H4 (cell line): Measurements from ENCODE around the gene DSCAML1. TPM values are rescaled to one million over a fixed set of nuclear protein-coding genes. Genes with fewer than 3 reads are reported as not detected.

Experiments
- DNase-seq: peaks from one replicate; pipeline ENCODE4 v3.0.0-alpha.2; 2015; ENCODE audit warnings: low spot score
- total RNA-seq: library from RNA; depleted of rRNA; stranded (reverse); fragments of >200 nt; shearing (Covaris generic); gene quantifications from 2 replicates; pipeline ENCODE4 v1.2.3, GENCODE V29; 2014

DSCAML1 gene
- total RNA-seq, 1 experiment from 2014 or later: not detected

GRCh38 chr11:117668321-117668751 is 128.7 kb downstream of the DSCAML1 start:
- DNase-seq: no peak

DNA sequence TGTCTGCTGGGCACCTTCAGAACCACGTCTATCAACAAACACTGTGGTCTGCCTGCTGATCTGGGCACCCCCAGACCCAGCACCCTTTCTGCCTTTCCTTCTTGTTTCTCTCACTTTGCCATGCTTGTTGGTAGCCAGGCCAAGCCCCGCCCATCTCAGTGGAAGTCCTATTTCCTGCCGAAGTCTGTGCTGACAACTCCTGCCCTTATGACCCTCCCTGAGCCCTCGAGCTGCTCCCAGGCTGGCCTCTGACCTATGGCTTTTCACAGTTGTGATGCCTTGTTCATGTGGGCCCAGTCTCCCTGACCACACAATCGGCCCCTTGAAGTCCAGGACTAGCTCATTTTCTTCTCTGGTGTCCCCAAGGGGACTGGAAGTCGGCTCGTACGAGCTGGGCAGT is 132.1 kb downstream of the DSCAML1 start:
- DNase-seq: no peak

- DNase-seq: no peak
Observed at GRCh38 chr11:117663821-117664220, 133.2 kb downstream of the DSCAML1 start.

- DNase-seq: no peak
Observed at GRCh38 chr11:117663414-117663813, 133.6 kb downstream of the DSCAML1 start.

DNA sequence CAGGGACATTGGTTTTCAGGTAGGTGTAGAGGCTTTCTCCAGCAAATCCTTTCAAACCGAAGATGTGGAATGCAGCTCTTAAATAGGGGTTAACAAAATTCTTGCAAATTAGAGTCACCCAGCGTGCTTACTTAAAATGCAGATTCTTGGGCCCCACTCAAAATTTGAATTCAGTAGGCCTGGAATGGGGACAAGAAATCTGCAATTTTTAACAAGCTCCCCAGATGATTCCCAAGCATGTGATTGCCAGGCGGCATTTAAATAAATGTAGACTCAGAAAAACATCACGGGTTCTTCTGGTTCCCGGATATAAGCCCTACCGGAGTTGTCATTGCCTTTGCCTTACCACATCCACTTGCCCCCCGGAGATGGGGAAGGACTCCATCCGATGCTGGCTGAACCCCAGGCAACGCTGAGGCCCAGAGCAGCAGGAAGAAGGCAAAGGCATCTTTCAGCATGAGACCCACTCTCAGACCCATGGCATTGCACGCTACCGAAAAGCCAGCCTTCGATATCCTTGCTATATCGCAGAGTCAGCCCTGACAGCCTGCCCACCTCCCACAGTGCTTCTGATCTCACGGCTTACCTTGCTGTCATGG is 134.2 kb downstream of the DSCAML1 start:
- no peak for DNase-seq

DNA sequence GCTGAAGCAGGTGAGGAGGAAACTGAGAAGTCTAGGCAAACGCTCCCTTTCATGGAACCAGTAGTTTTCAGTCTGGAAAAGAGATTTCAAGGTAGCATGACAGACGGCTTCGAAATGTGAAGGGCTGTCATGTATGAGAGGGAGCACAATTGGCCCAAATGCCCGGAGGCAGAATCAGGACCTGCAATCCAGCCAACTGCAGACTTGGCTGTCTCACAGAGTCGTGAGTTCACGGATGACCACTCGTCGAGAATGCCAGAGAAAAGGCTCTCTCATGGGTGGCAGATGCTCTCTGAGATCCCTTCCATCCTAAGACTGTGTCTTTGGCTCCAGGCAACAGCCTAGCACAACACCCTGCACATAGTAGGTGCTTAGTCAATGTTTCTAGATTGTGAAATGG is 134.8 kb downstream of the DSCAML1 start:
- DNase-seq: no peak

- DNase-seq: no peak
Observed at GRCh38 chr11:117658809-117659208, 138.2 kb downstream of the DSCAML1 start.

DNA sequence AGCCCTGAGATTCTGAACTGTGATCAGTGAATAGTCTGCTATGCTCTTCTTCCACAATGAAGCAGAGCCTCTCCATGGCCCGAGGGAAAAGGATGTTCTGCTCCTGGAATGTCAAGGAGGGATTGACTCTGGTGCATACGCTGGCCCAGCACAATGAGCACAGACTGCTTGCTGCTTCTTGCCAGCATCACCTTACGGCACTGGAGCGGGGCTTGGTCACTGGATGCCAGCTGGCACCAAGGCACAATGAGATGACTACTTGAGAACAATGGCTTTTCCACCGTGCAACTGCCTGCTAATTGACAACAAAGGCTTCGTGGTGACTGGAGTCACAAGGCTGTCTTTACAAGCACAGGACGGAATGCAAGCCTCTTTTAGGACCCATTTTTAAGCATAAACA is 139.2 kb downstream of the DSCAML1 start:
- no peak for DNase-seq

- DNase-seq: no peak
Observed at GRCh38 chr11:117654281-117655255, 142.4 kb downstream of the DSCAML1 start.

- DNase-seq: no peak
Observed at GRCh38 chr11:117652521-117652920, 144.5 kb downstream of the DSCAML1 start.

GRCh38 chr11:117649296-117650055 is 147.5 kb downstream of the DSCAML1 start:
- no peak for DNase-seq

DNA sequence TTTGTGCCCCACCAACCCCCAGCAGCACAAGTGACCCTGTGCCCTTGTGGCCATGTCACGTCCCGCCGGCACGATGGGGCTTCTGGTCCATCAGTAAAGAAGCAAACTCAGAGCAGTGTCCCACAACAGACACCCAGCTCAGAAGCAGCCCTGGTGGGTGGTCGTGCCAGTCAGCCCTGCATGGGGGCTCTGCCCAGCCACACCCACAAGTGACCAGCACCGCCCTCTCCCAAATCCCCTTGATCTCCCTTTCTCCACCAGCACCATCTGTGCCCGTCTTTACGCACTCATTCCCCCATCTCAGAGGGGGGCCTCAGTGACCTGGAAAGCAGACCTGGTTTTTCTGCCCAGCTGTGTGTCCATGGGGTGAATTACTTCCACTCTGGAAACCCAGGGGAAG is 149.1 kb downstream of the DSCAML1 start:
- no peak for DNase-seq

DNA sequence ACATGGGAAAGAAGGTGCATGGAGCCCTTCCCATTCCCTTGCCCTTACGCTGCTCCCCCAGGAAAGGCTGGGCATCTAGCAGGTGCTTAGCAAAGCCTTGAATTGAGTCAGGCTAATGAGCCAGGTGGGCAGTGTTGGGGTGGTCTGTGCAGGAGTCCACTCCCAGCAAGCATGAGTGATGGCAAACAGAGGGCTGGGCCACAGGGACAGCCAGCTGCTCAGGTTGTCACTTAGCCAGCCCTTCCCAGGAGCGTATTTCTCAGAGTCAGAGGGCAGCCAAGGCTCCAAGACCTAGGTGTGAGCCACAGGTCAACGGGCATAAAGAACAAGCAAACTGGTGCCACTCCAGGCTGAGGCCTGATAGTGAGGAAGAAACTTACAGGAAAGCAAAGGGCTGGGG is 149.8 kb downstream of the DSCAML1 start:
- no peak for DNase-seq

GRCh38 chr11:117646411-117646810 is 150.6 kb downstream of the DSCAML1 start:
- no peak for DNase-seq

GRCh38 chr11:117644403-117645155 is 152.4 kb downstream of the DSCAML1 start:
- no peak for DNase-seq

DNA sequence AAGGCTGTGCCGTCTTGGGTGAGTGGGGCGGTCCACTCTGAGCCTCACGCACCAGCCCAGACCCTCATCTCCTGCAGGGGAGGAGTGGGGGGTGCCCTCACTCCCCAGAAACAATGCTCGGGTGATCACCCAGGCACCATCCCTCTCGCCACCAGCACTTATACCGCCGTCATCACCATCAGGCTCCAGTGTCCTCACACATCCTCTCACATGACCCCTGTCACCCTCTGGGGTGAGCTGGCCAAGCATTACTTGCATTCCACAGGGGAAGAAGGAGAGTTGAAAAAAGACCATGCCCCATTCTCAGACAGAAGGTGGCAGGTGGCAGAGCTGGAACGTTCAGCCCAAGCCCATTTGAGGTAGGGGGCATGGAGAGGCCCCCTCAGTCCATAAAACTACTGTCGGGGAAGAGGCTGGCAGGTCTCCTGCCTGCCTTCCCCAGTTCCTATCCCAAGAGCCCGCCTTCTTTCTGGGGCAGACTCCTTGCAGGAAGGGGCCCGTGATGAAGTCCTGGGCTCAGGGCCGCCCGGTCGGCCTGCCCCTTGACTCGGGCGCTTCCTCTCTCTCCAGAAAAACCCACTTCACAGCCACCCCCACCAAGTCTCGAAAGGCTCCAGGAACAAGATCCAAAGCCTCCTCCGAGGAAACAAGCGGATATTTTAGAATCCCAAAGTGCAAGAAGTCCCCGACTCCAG is 153.3 kb downstream of the DSCAML1 start:
- no peak for DNase-seq

GRCh38 chr11:117642835-117643234 is 154.2 kb downstream of the DSCAML1 start:
- no peak for DNase-seq

DNA sequence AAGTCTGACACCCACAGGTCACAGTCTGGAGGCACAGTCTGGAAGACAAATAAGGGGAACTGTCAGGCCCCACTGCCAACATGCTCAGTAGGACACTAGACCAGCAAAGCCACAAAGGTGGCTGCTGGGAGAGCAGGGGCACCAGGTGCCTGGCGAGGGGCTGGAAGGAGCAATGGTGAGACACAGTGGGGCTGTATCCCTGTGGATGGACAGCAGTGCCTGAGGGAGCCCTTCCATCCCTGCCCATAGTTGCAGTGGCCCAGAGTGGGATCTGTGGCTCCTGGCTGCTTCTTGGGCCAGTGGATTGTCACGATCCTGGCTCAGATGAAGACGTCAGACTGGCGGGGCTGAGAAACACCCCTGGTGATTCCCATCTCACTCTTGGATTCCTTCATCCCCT is 154.6 kb downstream of the DSCAML1 start:
- DNase-seq: no peak

- no peak for DNase-seq
Observed at GRCh38 chr11:117641008-117641915, 155.8 kb downstream of the DSCAML1 start.

- no peak for DNase-seq
Observed at GRCh38 chr11:117640041-117640440, 157.0 kb downstream of the DSCAML1 start.
